Erythroblast (primary cell): ENCODE results near the gene PHYHD1.

Experiments
- GATA1 ChIP-seq: IDR thresholded peaks from 2 replicates; pipeline ENCODE4 v1.6.1; 2011; ENCODE audit warnings: low read depth, mild to moderate bottlenecking, control low read depth, low read length, moderate library complexity
- POLR2A ChIP-seq: IDR thresholded peaks from 2 replicates; pipeline ENCODE4 v1.6.1; 2011; ENCODE audit warnings: mild to moderate bottlenecking, low read length

DNA sequence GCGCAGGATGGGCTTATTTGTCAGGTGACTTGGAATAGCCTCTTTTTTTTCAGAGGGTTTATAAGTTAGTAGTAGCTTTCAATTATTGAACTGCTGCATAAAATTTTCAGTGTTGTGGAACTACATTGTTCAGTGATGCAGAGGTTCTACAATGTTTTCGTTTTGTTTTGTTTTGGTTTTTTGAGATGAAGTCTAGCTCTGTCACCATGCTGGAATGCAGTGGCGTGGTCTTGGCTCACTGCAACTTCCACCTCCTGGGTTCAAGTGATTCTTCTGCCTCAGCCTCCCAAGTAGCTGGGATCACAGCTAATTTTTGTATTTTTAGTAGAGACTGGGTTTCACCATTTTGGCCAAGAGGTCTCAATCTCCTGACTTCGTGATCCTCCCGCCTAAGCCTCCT is 48.7 kb downstream of the PHYHD1 start:
- TF ChIP-seq POLR2A (no peak), GATA1 (no peak)
